Memory B cell (primary cell): ENCODE results near the gene KRTAP4-8.
"Not testable (repeated sequence)": the region's sequence is repeated elsewhere in the genome, so short reads cannot be mapped to it uniquely, and the experiment has no call there.

Experiments
- ATAC-seq: fragments of 150-1000 bp; cut with Tn5 transposase; 2 replicates; pipeline ENCODE4 v1.10.0; 2021; ENCODE audit warnings: low read depth, mild to moderate bottlenecking, moderate library complexity
- DNase-seq, 2 donors: peaks; one replicate each; pipeline ENCODE4 v3.0.0; 2022; ENCODE audit warnings: low spot score in 2 of 2
- H3K27ac Mint-ChIP-seq: one replicate; pipeline ENCODE4 v1.8.0; 2022; ENCODE audit warnings: mild to moderate bottlenecking, moderate library complexity, mixed read lengths
- H3K27me3 Mint-ChIP-seq: one replicate; pipeline ENCODE4 v1.8.0; 2022; ENCODE audit warnings: mixed read lengths
- H3K36me3 Mint-ChIP-seq: one replicate; pipeline ENCODE4 v1.8.0; 2022; ENCODE audit warnings: mild to moderate bottlenecking, mixed read lengths
- H3K4me1 Mint-ChIP-seq: one replicate; pipeline ENCODE4 v1.8.0; 2022; ENCODE audit warnings: mixed read lengths
- H3K4me3 Mint-ChIP-seq: one replicate; pipeline ENCODE4 v1.8.0; 2022; ENCODE audit warnings: mild to moderate bottlenecking, moderate library complexity, mixed read lengths
- H3K9me3 Mint-ChIP-seq: one replicate; pipeline ENCODE4 v1.8.0; 2022; ENCODE audit warnings: mixed read lengths

KRTAP4-8 gene

GRCh38 chr17:41064301-41064700 is 33.6 kb downstream of the KRTAP4-8 start:
- Mint-ChIP-seq H3K36me3 (no peaks in the 10 kb centered on the region), H3K4me3 (no peak overlapping the region), H3K27ac (no peak overlapping the region), H3K27me3 (peaks cover 20% of the 10 kb centered on the region), H3K9me3 (no peaks in the 10 kb centered on the region), H3K4me1 (no peaks in the 10 kb centered on the region)
- DNase-seq (no peak), ATAC-seq (no peak)

DNA sequence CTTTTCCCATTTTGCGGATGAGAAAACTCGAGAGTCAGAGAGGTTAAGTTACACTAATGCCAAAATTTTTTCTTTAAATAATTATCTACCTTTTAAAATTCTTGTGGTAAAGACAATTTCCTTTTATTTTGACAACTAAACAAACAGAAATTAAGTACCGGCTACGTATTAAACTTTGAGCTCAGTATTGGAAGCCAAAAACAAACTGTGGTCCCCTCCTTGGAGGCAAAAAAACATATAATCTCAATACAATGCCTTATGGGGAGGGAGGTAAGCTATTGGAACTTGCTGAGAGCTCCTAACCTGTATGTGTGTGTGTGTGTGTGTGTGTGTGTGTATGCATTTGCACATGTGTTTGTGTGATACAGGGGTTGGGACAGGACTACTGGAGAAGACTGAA is 34.5 kb downstream of the KRTAP4-8 start:
- Mint-ChIP-seq H3K36me3 (no peaks in the 10 kb centered on the region), H3K9me3 (no peaks in the 10 kb centered on the region), H3K4me3 (no peak overlapping the region), H3K27me3 (peaks cover 20% of the 10 kb centered on the region), H3K4me1 (no peaks in the 10 kb centered on the region), H3K27ac (no peak overlapping the region)
- DNase-seq (no peak), ATAC-seq (no peak)

DNA sequence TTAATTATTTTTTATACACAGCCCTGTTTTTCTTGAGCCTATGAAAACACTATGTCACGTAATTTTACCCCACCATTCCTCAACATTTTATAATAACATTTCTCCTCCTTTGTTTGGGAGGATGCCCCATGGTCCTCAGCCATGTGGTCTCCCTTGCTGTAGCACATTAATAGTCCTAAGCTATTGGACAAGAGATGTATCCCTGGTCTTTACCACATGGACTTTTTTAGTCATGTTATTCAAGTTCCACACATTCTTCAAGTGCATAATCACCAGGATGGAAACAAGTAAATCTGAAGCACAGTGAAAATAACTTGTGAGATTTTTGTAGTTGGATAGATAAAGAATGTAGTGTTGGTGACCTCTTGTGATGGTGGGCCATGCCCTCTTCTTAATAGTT is 36.0 kb downstream of the KRTAP4-8 start:
- no peak for ATAC-seq
- Mint-ChIP-seq H3K27ac (no peak overlapping the region), H3K36me3 (peaks cover 2% of the 10 kb centered on the region), H3K4me3 (no peak overlapping the region), H3K27me3 (peaks cover 25% of the 10 kb centered on the region), H3K9me3 (peaks cover 2% of the 10 kb centered on the region), H3K4me1 (no peaks in the 10 kb centered on the region)
- DNase-seq: no peak

DNA sequence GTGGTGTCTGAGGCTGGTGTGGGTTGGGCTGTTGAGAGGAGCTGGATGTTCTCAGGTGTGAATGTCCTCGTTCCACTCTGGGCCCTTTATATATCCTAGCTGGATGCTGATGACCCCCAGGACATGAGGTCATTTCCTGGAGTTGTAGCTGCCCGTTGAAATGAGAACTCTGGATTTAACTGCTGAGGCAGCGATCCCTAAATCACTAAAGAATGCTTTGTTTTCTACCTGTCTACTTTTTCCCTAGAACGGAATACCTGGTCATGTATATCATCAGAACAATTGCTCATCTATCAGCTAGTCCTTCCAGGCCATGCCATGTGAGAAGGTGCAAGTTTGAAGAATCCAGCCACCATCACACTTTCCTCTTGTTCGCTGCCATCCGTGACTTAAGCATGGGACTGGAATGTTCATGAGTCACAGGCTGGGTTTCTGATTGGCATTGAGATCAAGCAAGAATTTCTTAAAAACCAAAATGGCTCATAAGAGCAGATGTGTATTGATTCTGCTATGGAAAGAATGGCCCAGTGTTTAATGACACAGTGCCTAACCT is 37.8 kb downstream of the KRTAP4-8 start, which contains the start of gene KRTAP2-3:
KRTAP2-3 (minus strand) TSS at position 63 of the 553 bp plus-strand sequence. CDS start 64 bp downstream, outside the sequence.
- Mint-ChIP-seq H3K9me3 (peaks cover 2% of the 10 kb centered on the region), H3K27ac (no peak within 1 kb of the TSS), H3K4me1 (no peaks in the 10 kb centered on the region), H3K36me3 (peaks cover 2% of the 10 kb centered on the region), H3K4me3 (no peak within 1 kb of the TSS), H3K27me3 (peaks cover 21% of the 10 kb centered on the region)
- ATAC-seq (no peak), DNase-seq (no peak)

- not testable (repeated sequence) for ATAC-seq, H3K9me3 Mint-ChIP-seq, H3K36me3 Mint-ChIP-seq, DNase-seq, H3K4me3 Mint-ChIP-seq, H3K27ac Mint-ChIP-seq, H3K4me1 Mint-ChIP-seq
- H3K27me3 Mint-ChIP-seq: peaks cover 21% of the 10 kb centered on the region
These were observed 38.5 kb downstream of the KRTAP4-8 start for GRCh38 chr17:41059276-41060051.

- H3K36me3 Mint-ChIP-seq: peaks cover 2% of the 10 kb centered on the region
- ATAC-seq (no peak), DNase-seq (no peak)
- H3K9me3 Mint-ChIP-seq: peaks cover 2% of the 10 kb centered on the region
- H3K27me3 Mint-ChIP-seq: peaks cover 24% of the 10 kb centered on the region
- no peaks in the 10 kb centered on the region for H3K4me1 Mint-ChIP-seq
- H3K27ac Mint-ChIP-seq: no peak overlapping the region
- H3K4me3 Mint-ChIP-seq: no peak overlapping the region
These were observed 39.2 kb downstream of the KRTAP4-8 start for GRCh38 chr17:41058741-41059140.

DNA sequence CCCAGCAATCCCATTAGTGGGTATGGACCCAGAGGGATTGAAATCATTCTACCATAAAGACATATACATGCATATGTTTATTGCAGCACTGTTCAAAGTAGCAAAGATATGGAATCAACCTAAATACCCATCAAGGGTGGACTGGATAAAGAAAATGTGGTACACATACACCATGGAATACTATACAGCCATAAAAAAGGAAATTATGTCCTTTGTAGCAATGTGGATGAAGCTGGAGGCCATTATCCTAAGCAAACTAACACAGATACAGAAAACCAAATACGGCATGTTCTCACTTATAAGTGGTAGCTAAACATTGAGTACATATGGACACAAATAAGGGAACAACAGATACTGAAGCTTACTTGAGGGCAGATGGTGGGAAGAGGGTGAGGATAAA is 40.4 kb downstream of the KRTAP4-8 start:
- peaks cover 22% of the 10 kb centered on the region for H3K27me3 Mint-ChIP-seq
- ATAC-seq (no peak), DNase-seq (no peak)
- H3K27ac Mint-ChIP-seq: no peak overlapping the region
- H3K9me3 Mint-ChIP-seq: peaks cover 7% of the 10 kb centered on the region
- H3K4me1 Mint-ChIP-seq: no peaks in the 10 kb centered on the region
- peaks cover 2% of the 10 kb centered on the region for H3K36me3 Mint-ChIP-seq
- no peak overlapping the region for H3K4me3 Mint-ChIP-seq

DNA sequence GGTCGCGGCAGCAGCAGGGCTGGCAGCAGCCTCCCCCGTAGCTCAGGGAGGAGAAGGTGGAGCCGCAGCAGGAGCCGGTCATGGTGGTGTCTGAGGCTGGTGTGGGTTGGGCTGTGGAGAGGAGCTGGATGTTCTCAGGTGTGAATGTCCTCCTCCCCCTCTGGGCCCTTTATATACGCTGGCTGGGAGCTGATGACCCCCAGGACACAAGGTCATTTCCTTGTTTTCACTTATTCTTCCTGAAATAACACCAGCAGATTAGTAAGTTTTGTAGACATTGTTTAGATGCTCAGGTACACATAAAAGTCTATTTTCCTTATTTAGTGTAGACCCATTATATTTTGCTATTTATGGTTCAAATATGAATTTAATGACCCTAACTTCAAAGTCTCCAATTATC is 42.8 kb downstream of the KRTAP4-8 start, which contains the start of gene KRTAP2-2:
KRTAP2-2 (minus strand) TSS at position 101 of the 400 bp plus-strand sequence; CDS start at position 82, 19 bp downstream.
- peaks cover 18% of the 10 kb centered on the region for H3K27me3 Mint-ChIP-seq
- H3K36me3 Mint-ChIP-seq, ATAC-seq, DNase-seq, H3K9me3 Mint-ChIP-seq, H3K27ac Mint-ChIP-seq, H3K4me3 Mint-ChIP-seq, H3K4me1 Mint-ChIP-seq: not testable (repeated sequence)

- not testable (repeated sequence) for H3K4me3 Mint-ChIP-seq, H3K4me1 Mint-ChIP-seq, H3K27ac Mint-ChIP-seq, H3K36me3 Mint-ChIP-seq, DNase-seq, H3K9me3 Mint-ChIP-seq, ATAC-seq
- H3K27me3 Mint-ChIP-seq: peaks cover 17% of the 10 kb centered on the region
These were observed 43.4 kb downstream of the KRTAP4-8 start for GRCh38 chr17:41054556-41054955.

GRCh38 chr17:41054025-41054424 is 43.9 kb downstream of the KRTAP4-8 start:
- Mint-ChIP-seq H3K36me3 (peaks cover 2% of the 10 kb centered on the region), H3K27ac (no peak overlapping the region), H3K4me3 (no peak overlapping the region), H3K9me3 (peaks cover 7% of the 10 kb centered on the region), H3K27me3 (peaks cover 14% of the 10 kb centered on the region), H3K4me1 (no peaks in the 10 kb centered on the region)
- DNase-seq: no peak
- no peak for ATAC-seq

GRCh38 chr17:41052566-41052965 is 45.4 kb downstream of the KRTAP4-8 start:
- H3K36me3 Mint-ChIP-seq: no peaks in the 10 kb centered on the region
- no peak overlapping the region for H3K4me3 Mint-ChIP-seq
- H3K4me1 Mint-ChIP-seq: no peaks in the 10 kb centered on the region
- no peak for ATAC-seq
- no peak for DNase-seq
- peaks cover 5% of the 10 kb centered on the region for H3K9me3 Mint-ChIP-seq
- peaks cover 9% of the 10 kb centered on the region for H3K27me3 Mint-ChIP-seq
- no peak overlapping the region for H3K27ac Mint-ChIP-seq

DNA sequence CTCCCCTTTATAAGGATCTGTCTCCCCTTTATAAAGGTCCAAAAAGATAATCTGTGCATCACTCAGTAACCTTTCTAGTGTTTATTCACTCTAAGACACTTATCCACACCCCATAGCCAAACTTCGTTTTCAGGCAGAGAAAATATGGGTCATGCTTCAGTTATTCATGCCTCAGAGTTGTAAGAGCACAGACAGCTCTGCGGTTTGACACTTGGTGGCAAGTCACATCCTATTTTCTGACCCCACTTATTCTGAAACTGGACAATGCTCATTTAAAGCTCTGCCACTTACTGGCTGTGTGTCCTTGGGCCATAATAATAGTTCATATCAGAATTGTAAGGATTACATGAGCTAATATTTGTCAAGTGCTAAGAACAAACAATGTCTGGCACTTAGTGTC is 48.8 kb downstream of the KRTAP4-8 start:
- ATAC-seq: no peak
- DNase-seq: no peak
- Mint-ChIP-seq H3K9me3 (peaks cover 5% of the 10 kb centered on the region), H3K27ac (no peak overlapping the region), H3K4me1 (peaks cover 2% of the 10 kb centered on the region), H3K4me3 (no peak overlapping the region), H3K27me3 (peaks cover 4% of the 10 kb centered on the region), H3K36me3 (no peaks in the 10 kb centered on the region)

DNA sequence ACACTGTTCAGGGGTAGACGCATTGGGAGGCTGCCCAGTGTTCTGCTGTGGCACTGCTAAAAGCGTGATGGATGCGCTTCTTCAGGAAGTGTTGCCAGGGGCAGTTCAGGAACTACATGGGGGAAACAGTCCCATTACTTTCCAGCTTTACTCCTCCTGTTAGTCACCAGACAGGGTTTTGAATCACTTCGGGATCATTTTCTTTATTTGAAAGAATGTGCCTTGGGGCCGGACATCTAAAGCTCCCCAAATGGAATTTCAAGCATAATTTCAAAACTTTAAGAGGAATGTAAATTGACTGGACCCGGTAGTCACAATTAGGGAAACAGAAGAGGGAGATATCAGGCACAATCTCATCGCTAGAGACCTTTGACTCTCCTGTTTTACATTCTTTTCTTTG is 49.5 kb downstream of the KRTAP4-8 start:
- Mint-ChIP-seq H3K27ac (no peak overlapping the region), H3K4me3 (no peak overlapping the region), H3K36me3 (peaks cover 3% of the 10 kb centered on the region), H3K9me3 (peaks cover 5% of the 10 kb centered on the region), H3K4me1 (peaks cover 2% of the 10 kb centered on the region), H3K27me3 (peaks cover 7% of the 10 kb centered on the region)
- no peak for DNase-seq
- ATAC-seq: no peak
